ENCODE data around the gene EIF2S3.

EIF2S3 gene

DNA sequence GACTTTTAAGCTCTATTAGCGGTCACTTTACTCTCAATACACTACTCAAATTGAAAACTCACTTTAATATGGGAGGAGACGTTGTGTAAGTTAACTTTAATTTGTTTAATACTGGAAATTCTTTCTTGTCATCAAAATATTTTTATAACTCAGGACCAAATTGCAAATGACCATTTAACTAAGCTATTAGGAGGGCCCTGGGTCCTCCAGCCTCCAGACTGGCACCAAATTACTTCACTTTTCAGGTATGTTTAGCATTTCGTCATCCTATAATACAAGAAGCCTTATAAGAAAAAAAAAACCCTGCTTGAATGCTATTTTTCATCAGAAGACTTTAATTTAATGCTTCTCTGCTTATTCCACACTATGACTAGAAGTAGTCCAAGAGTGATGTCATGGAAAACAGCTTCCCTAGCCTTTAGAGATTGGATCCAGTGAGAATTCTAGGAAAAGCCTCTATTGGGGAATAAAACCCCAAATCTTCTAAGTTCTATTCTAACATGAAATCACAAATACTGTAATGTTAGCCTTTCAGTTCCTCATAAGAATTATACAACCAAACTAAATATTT is 34.4 kb upstream of the EIF2S3 start:
- H3K4ac ChIP-seq (ENCODE audit: low read depth, low read length) = no peak overlapping the region
- no peak overlapping the region for H3K27ac ChIP-seq (ENCODE audit: low read depth, low read length)
- no peak overlapping the region for H2BK120ac ChIP-seq (ENCODE audit: insufficient read depth, low read length, poor library complexity)
- H3K36me3 ChIP-seq (ENCODE audit: control insufficient read depth in 1 of 2, insufficient read depth in 2 of 2, low read length in 2 of 2) = no peaks in the 10 kb centered on the region
- no peak overlapping the region for H2BK5ac ChIP-seq (ENCODE audit: low read depth, low read length, poor library complexity)
- H3K4me1 ChIP-seq (ENCODE audit: control insufficient read depth in 1 of 2, insufficient read depth in 2 of 2, low read length in 2 of 2) = no peaks in the 10 kb centered on the region
- no peak overlapping the region for H4K91ac ChIP-seq (ENCODE audit: low read depth, low read length)
- no peak overlapping the region for H3K14ac ChIP-seq (ENCODE audit: low read length)
- H3K23ac ChIP-seq (ENCODE audit: low read length) = no peak overlapping the region
- no peak overlapping the region for H4K8ac ChIP-seq (ENCODE audit: low read depth, low read length)
- peaks cover 5% of the 10 kb centered on the region for H3K79me1 ChIP-seq (ENCODE audit: low read length)
- no peak overlapping the region for H3K18ac ChIP-seq (ENCODE audit: low read length)
- peaks cover 5% of the 10 kb centered on the region for H3K79me2 ChIP-seq (ENCODE audit: control insufficient read depth, insufficient read depth, low read length, poor library complexity)
- no peak overlapping the region for H3K4me2 ChIP-seq (ENCODE audit: low read length)
- H2AK5ac ChIP-seq (ENCODE audit: low read length) = no peak overlapping the region
- DNase-seq = no peak
- no peak overlapping the region for H2BK12ac ChIP-seq (ENCODE audit: low read length)
- H3K9ac ChIP-seq (ENCODE audit: low read length) = no peak overlapping the region
- no CpG with 5 or more reads among the region's 3 CpGs for WGBS (ENCODE audit: extremely low coverage, insufficient coverage, insufficient read length)
- no peaks in the 10 kb centered on the region for H3K27me3 ChIP-seq (ENCODE audit: insufficient read depth, low read length)
- H2AFZ ChIP-seq (ENCODE audit: insufficient read depth, low read length, poor library complexity) = no peak overlapping the region
- no peak overlapping the region for H3K4me3 ChIP-seq (ENCODE audit: low read depth, low read length)
- H4K12ac ChIP-seq (ENCODE audit: low read depth, low read length) = no peak overlapping the region
- no peaks in the 10 kb centered on the region for H3K9me3 ChIP-seq (ENCODE audit: insufficient read depth, low read depth, low read length)

DNA sequence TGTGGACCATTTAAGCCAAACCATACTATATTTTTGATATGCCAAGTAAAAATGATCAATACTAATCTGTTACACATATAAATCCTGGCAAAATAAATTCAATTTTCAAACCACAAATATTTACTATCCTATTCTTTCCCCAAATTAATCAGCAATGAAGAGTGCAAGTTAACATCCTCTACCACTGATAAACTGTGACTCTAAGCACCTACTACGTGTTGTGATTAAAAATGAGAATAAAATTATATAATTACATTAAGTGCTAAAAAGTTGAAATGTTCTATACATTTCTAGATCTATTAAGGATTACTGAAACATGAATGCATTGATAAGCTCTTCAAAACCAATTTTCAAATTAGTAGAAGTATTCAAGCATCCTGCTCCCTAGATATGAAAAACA is 31.2 kb upstream of the EIF2S3 start:
- Histone ChIP-seq H3K18ac (ENCODE audit: low read length) (no peak overlapping the region), H3K79me2 (ENCODE audit: control insufficient read depth, insufficient read depth, low read length, poor library complexity) (peaks cover 7% of the 10 kb centered on the region), H2BK120ac (ENCODE audit: insufficient read depth, low read length, poor library complexity) (no peak overlapping the region), H2AFZ (ENCODE audit: insufficient read depth, low read length, poor library complexity) (no peak overlapping the region), H2BK12ac (ENCODE audit: low read length) (no peak overlapping the region), H3K4me3 (ENCODE audit: low read depth, low read length) (no peak overlapping the region), H4K91ac (ENCODE audit: low read depth, low read length) (no peak overlapping the region), H2AK5ac (ENCODE audit: low read length) (no peak overlapping the region), H3K27ac (ENCODE audit: low read depth, low read length) (no peak overlapping the region), H3K4me2 (ENCODE audit: low read length) (no peak overlapping the region), H3K23ac (ENCODE audit: low read length) (no peak overlapping the region), H3K27me3 (ENCODE audit: insufficient read depth, low read length) (no peaks in the 10 kb centered on the region), H4K12ac (ENCODE audit: low read depth, low read length) (no peak overlapping the region), H3K9me3 (ENCODE audit: insufficient read depth, low read depth, low read length) (no peaks in the 10 kb centered on the region), H3K9ac (ENCODE audit: low read length) (no peak overlapping the region), H3K4ac (ENCODE audit: low read depth, low read length) (no peak overlapping the region), H4K8ac (ENCODE audit: low read depth, low read length) (no peak overlapping the region), H3K36me3 (ENCODE audit: control insufficient read depth in 1 of 2, insufficient read depth in 2 of 2, low read length in 2 of 2) (no peaks in the 10 kb centered on the region), H3K4me1 (ENCODE audit: control insufficient read depth in 1 of 2, insufficient read depth in 2 of 2, low read length in 2 of 2) (no peaks in the 10 kb centered on the region), H3K14ac (ENCODE audit: low read length) (no peak overlapping the region), H3K79me1 (ENCODE audit: low read length) (peaks cover 10% of the 10 kb centered on the region), H2BK5ac (ENCODE audit: low read depth, low read length, poor library complexity) (no peak overlapping the region)
- no peak for DNase-seq
- WGBS (ENCODE audit: extremely low coverage, insufficient coverage, insufficient read length) = no CpG with 5 or more reads among the region's 1 CpG

DNA sequence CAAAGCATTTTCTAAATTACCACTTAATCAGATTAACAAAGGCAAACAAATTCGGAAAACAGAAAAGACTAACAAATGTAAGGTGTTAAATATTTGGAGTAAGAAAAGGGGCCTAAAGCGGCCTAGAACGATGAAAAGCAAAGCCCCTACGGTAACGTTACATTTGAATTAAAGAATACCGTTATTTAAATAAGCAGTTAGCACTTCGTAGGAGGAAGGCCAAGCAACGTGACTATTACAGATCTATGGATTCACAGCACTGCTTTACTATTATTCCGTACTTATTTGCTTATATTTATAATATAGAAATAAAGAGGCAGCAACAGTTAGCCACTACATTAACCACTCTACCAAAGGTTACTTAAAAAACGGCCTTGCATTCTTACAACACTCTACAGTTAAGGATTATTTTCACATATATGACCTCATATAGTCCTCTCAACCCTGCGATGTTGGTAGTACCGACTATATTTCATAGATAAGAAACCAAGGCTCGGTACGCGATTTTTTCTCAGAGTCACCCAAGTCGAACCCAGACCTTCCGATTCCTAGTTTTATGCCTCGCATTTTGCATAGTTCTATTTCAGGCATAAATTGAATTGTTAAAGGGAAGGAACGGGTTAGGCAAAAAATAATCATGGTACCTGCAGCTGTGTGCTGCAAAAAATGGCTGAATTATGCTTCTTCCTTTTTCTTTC is 30.6 kb upstream of the EIF2S3 start:
- no peak overlapping the region for H4K12ac ChIP-seq (ENCODE audit: low read depth, low read length)
- H3K27me3 ChIP-seq (ENCODE audit: insufficient read depth, low read length) = no peaks in the 10 kb centered on the region
- H4K8ac ChIP-seq (ENCODE audit: low read depth, low read length) = no peak overlapping the region
- no peak overlapping the region for H2BK12ac ChIP-seq (ENCODE audit: low read length)
- no peaks in the 10 kb centered on the region for H3K4me1 ChIP-seq (ENCODE audit: control insufficient read depth in 1 of 2, insufficient read depth in 2 of 2, low read length in 2 of 2)
- no peak overlapping the region for H2BK5ac ChIP-seq (ENCODE audit: low read depth, low read length, poor library complexity)
- no peak overlapping the region for H2AK5ac ChIP-seq (ENCODE audit: low read length)
- H3K27ac ChIP-seq (ENCODE audit: low read depth, low read length) = no peak overlapping the region
- H3K9ac ChIP-seq (ENCODE audit: low read length) = no peak overlapping the region
- H3K23ac ChIP-seq (ENCODE audit: low read length) = no peak overlapping the region
- no peak for DNase-seq
- H3K79me2 ChIP-seq (ENCODE audit: control insufficient read depth, insufficient read depth, low read length, poor library complexity) = peaks cover 7% of the 10 kb centered on the region
- no peak overlapping the region for H3K4ac ChIP-seq (ENCODE audit: low read depth, low read length)
- H2AFZ ChIP-seq (ENCODE audit: insufficient read depth, low read length, poor library complexity) = no peak overlapping the region
- peak overlapping the region; percentile 56 for H3K4me3 ChIP-seq (ENCODE audit: low read depth, low read length)
- no peak overlapping the region for H2BK120ac ChIP-seq (ENCODE audit: insufficient read depth, low read length, poor library complexity)
- H3K79me1 ChIP-seq (ENCODE audit: low read length) = peaks cover 10% of the 10 kb centered on the region
- H3K4me2 ChIP-seq (ENCODE audit: low read length) = peak overlapping the region; percentile 61
- no CpG with 5 or more reads among the region's 19 CpGs for WGBS (ENCODE audit: extremely low coverage, insufficient coverage, insufficient read length)
- H3K18ac ChIP-seq (ENCODE audit: low read length) = no peak overlapping the region
- no peak overlapping the region for H4K91ac ChIP-seq (ENCODE audit: low read depth, low read length)
- no peaks in the 10 kb centered on the region for H3K9me3 ChIP-seq (ENCODE audit: insufficient read depth, low read depth, low read length)
- H3K36me3 ChIP-seq (ENCODE audit: control insufficient read depth in 1 of 2, insufficient read depth in 2 of 2, low read length in 2 of 2) = no peaks in the 10 kb centered on the region
- no peak overlapping the region for H3K14ac ChIP-seq (ENCODE audit: low read length)

DNA sequence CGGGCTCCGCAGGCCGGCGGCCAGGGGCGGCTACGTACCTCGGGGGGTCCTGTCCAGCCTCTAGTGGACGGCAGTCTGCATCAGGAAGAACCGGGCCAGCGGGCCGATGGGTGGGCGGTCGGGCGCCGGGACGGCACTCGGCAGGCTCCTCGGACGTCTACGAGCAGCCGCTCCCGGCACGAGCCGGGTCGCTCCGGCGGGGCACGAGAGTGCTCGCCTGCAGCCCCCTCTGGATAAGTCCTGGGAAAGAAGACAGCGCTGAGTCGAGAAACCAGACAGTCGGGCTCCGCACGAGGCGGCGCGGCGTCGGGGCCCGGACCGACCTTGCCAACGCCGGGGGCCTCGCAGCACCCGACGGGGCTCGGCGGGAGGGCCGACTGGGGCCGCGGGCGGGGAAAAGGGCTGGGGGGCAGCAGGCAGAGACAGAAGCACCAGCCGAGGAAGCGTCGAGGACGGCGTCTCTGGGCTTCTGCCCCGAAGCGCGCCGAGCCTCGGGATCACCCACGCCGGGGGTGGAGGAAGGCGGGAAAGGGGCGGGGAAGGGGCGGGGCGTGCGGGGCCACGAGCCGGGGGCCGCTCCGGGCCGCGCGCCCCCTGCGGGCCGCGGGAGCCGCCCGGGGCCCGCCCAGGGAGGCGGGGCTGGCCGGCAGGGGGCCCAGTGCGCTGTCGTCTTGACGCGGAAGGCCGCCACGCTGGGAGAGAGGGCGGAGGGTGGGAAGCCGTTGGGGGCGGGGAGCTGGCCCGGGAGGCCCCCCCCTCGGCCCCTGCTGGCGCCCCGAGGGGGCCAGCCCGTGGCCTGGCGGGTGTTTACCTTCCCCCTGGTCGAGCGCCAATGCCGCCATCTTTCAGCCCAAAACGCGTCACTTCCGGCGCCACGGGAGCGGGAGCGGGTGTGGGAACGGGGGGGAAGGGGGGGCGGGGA is 29.7 kb upstream of the EIF2S3 start:
- H2AK5ac ChIP-seq (ENCODE audit: low read length) = no peak overlapping the region
- H3K23ac ChIP-seq (ENCODE audit: low read length) = no peak overlapping the region
- H4K8ac ChIP-seq (ENCODE audit: low read depth, low read length) = peak overlapping the region; percentile 94
- peak; percentile 63 to 79 for DNase-seq
- WGBS (ENCODE audit: extremely low coverage, insufficient coverage, insufficient read length) = no CpG with 5 or more reads among the region's 111 CpGs
- peaks cover 7% of the 10 kb centered on the region for H3K79me2 ChIP-seq (ENCODE audit: control insufficient read depth, insufficient read depth, low read length, poor library complexity)
- peak overlapping the region; percentile 79 for H2BK5ac ChIP-seq (ENCODE audit: low read depth, low read length, poor library complexity)
- no peak overlapping the region for H2BK12ac ChIP-seq (ENCODE audit: low read length)
- no peaks in the 10 kb centered on the region for H3K4me1 ChIP-seq (ENCODE audit: control insufficient read depth in 1 of 2, insufficient read depth in 2 of 2, low read length in 2 of 2)
- peak overlapping the region; percentile 61 for H3K4me2 ChIP-seq (ENCODE audit: low read length)
- H4K12ac ChIP-seq (ENCODE audit: low read depth, low read length) = peak overlapping the region; percentile 75
- no peaks in the 10 kb centered on the region for H3K9me3 ChIP-seq (ENCODE audit: insufficient read depth, low read depth, low read length)
- peak overlapping the region; percentile 43 for H2BK120ac ChIP-seq (ENCODE audit: insufficient read depth, low read length, poor library complexity)
- H3K79me1 ChIP-seq (ENCODE audit: low read length) = peaks cover 10% of the 10 kb centered on the region
- H3K4ac ChIP-seq (ENCODE audit: low read depth, low read length) = no peak overlapping the region
- H3K27ac ChIP-seq (ENCODE audit: low read depth, low read length) = peak overlapping the region; percentile 93
- H3K18ac ChIP-seq (ENCODE audit: low read length) = peak overlapping the region; percentile 71
- peak overlapping the region; percentile 74 for H3K14ac ChIP-seq (ENCODE audit: low read length)
- H3K36me3 ChIP-seq (ENCODE audit: control insufficient read depth in 1 of 2, insufficient read depth in 2 of 2, low read length in 2 of 2) = no peaks in the 10 kb centered on the region
- H2AFZ ChIP-seq (ENCODE audit: insufficient read depth, low read length, poor library complexity) = peak overlapping the region; percentile 78
- H3K27me3 ChIP-seq (ENCODE audit: insufficient read depth, low read length) = no peaks in the 10 kb centered on the region
- H3K4me3 ChIP-seq (ENCODE audit: low read depth, low read length) = peak overlapping the region; percentile 87
- peak overlapping the region; percentile 37 for H4K91ac ChIP-seq (ENCODE audit: low read depth, low read length)
- peak overlapping the region; percentile 66 for H3K9ac ChIP-seq (ENCODE audit: low read length)
